GM12872 (cell line): ENCODE results near the gene GRIA4.

Source experiments
- CTCF ChIP-seq: IDR thresholded peaks from 3 replicates; pipeline ENCODE4 v1.5.1; 2011; ENCODE audit warnings: low read depth, mild to moderate bottlenecking, low read length, moderate library complexity; ENCODE audit not compliant: insufficient read depth

Gene GRIA4

GRCh38 chr11:105609832-105610781 lies at the start of gene GRIA4:
Gene GRIA4, plus strand, starts transcription at chr11:105610073. Its CDS starts 925 bp downstream, at chr11:105610998.
- no peak for TF ChIP-seq CTCF

- TF ChIP-seq CTCF, result no peak
These were observed 36.8 kb upstream of the GRIA4 start for GRCh38 chr11:105573091-105573490.

- no peak for TF ChIP-seq CTCF
These were observed 34.9 kb upstream of the GRIA4 start for GRCh38 chr11:105574974-105575373.

GRCh38 chr11:105577641-105578040 lies 32.2 kb upstream of the GRIA4 start:
- no peak for TF ChIP-seq CTCF

- TF ChIP-seq CTCF, result no peak
These were observed 30.8 kb upstream of the GRIA4 start for GRCh38 chr11:105579111-105579510.

DNA sequence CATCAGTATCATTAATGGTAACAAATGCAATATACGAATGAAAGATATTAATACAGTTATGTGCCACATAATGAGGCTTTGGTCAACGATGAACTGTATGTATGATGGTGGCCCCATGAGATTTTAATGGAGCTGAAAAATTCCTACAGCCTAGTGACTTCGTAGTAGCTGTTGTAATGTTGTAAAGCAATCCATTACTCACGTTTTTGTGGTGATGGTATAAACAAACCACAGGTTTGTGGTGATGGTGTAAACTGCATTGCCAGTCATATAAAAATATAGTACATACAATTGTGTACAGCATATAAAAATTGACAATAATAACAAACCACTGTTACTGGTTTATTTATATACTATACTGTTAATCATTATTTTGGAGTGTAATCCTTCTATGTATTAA lies 27.4 kb upstream of the GRIA4 start:
- TF ChIP-seq CTCF, result no peak

GRCh38 chr11:105588001-105588400 lies 21.9 kb upstream of the GRIA4 start:
- TF ChIP-seq CTCF, result no peak
